Astrocyte (in vitro differentiated cells and primary cell): ENCODE data around the gene WDR13. TPM values are rescaled to one million over a fixed set of nuclear protein-coding genes. Genes with fewer than 3 reads are reported as not detected.

Experiments used
- DNase-seq: peaks from one replicate; pipeline ENCODE4 v3.0.0-alpha.2; 2010; ENCODE audit warnings: low read depth
- FAIRE-seq: peaks from 2 replicates; lab custom pipeline; 2011; peaks lifted over from hg19 to GRCh38; lab: Jason Lieb, UNC
- H2AFZ ChIP-seq: 2 replicates; pipeline ENCODE4 v1.6.0; 2012; ENCODE audit warnings: low read depth, low read length, inconsistent platforms
- H3K27ac ChIP-seq: 2 replicates; pipeline ENCODE4 v1.5.1; 2011; ENCODE audit warnings: low read depth, low read length, inconsistent platforms
- H3K27me3 ChIP-seq: 2 replicates; pipeline ENCODE4 v1.6.0; 2011; ENCODE audit warnings: low read length, inconsistent platforms; ENCODE audit not compliant: insufficient read depth
- H3K36me3 ChIP-seq: 2 replicates; pipeline ENCODE4 v1.5.1; 2011; ENCODE audit warnings: low read length, inconsistent platforms; ENCODE audit not compliant: insufficient read depth
- H3K4me1 ChIP-seq: 2 replicates; pipeline ENCODE4 v1.5.1; 2011; ENCODE audit warnings: low read length, inconsistent platforms; ENCODE audit not compliant: insufficient read depth
- H3K4me2 ChIP-seq: 2 replicates; pipeline ENCODE4 v1.6.0; 2012; ENCODE audit warnings: low read length, inconsistent platforms
- H3K4me3 ChIP-seq: 2 replicates; pipeline ENCODE4 v1.5.1; 2011; ENCODE audit warnings: low read depth, mild to moderate bottlenecking, low read length, inconsistent platforms; ENCODE audit not compliant: insufficient read depth
- H3K79me2 ChIP-seq: 2 replicates; pipeline ENCODE4 v1.6.0; 2012; ENCODE audit warnings: mild to moderate bottlenecking, low read length, inconsistent platforms; ENCODE audit not compliant: insufficient read depth
- H3K9ac ChIP-seq: 2 replicates; pipeline ENCODE4 v1.6.0; 2012; ENCODE audit warnings: mild to moderate bottlenecking, low read length, inconsistent platforms
- H3K9me3 ChIP-seq: 2 replicates; pipeline ENCODE4 v1.5.1; 2012; ENCODE audit warnings: low read depth, mild to moderate bottlenecking, low read length, inconsistent platforms; ENCODE audit not compliant: insufficient read depth
- H4K20me1 ChIP-seq: 2 replicates; pipeline ENCODE4 v1.6.0; 2012; ENCODE audit warnings: low read length, inconsistent platforms; ENCODE audit not compliant: insufficient read depth
- H3K27ac Mint-ChIP-seq: one replicate; pipeline ENCODE4 v1.8.0; 2021; ENCODE audit warnings: mild to moderate bottlenecking, mixed read lengths; ENCODE audit not compliant: unreplicated experiment
- H3K27me3 Mint-ChIP-seq: one replicate; pipeline ENCODE4 v1.8.0; 2021; ENCODE audit warnings: low read depth, mixed read lengths; ENCODE audit not compliant: unreplicated experiment
- H3K36me3 Mint-ChIP-seq: one replicate; pipeline ENCODE4 v1.8.0; 2021; ENCODE audit warnings: low read depth, mixed read lengths; ENCODE audit not compliant: unreplicated experiment
- H3K4me1 Mint-ChIP-seq: one replicate; pipeline ENCODE4 v1.8.0; 2021; ENCODE audit warnings: low read depth, mixed read lengths; ENCODE audit not compliant: unreplicated experiment
- H3K4me3 Mint-ChIP-seq: one replicate; pipeline ENCODE4 v1.8.0; 2021; ENCODE audit warnings: mild to moderate bottlenecking, moderate library complexity, mixed read lengths; ENCODE audit not compliant: unreplicated experiment
- H3K9me3 Mint-ChIP-seq: one replicate; pipeline ENCODE4 v1.8.0; 2021; ENCODE audit warnings: mild to moderate bottlenecking, mixed read lengths; ENCODE audit not compliant: unreplicated experiment
- CTCF ChIP-seq: IDR thresholded peaks from 2 replicates; pipeline ENCODE4 v1.5.1; 2011; ENCODE audit warnings: low read depth, mild to moderate bottlenecking, inconsistent platforms, low read length, moderate library complexity; ENCODE audit not compliant: insufficient read depth
- EZH2 ChIP-seq: IDR thresholded peaks from 2 replicates; pipeline ENCODE4 v1.6.1; 2012; ENCODE audit warnings: mild to moderate bottlenecking, low read length, inconsistent platforms; ENCODE audit not compliant: insufficient read depth
- total RNA-seq: library from RNA; stranded (reverse); gene quantifications from 2 replicates; pipeline ENCODE4 v1.2.1, GENCODE V29; 2021

Gene WDR13
- total RNA-seq, 1 donor from 2014 or later, result 65.4 TPM

DNA sequence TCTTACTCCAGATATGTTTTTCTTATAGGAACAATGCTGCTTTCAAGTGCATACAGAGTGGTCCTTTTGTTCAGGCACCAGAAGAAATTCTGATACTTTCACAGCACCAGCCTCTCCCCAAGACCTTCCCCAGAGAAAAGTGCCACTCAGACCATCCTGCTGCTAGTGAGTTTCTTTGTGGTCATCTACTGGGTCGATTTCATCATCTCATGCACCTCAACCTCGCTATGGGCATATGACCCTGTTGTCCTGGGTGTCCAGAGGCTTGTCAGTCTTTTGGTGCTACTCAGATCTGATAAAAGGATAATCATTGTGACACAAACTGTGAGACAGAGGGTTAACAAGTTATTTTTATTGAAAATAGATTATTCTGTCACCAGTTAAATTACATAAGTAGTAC is 39.5 kb downstream of the WDR13 start:
- Histone ChIP-seq H2AFZ (no peak overlapping the region), H3K4me2 (no peak overlapping the region), H3K79me2 (no peaks in the 10 kb centered on the region), H4K20me1 (no peaks in the 10 kb centered on the region), H3K4me3 (no peak overlapping the region), H3K9ac (no peak overlapping the region), H3K27ac (no peak overlapping the region), H3K36me3 (no peaks in the 10 kb centered on the region), H3K27me3 (no peaks in the 10 kb centered on the region), H3K4me1 (no peaks in the 10 kb centered on the region), H3K9me3 (no peaks in the 10 kb centered on the region)
- no peaks in the 10 kb centered on the region for H3K27me3 Mint-ChIP-seq
- TF ChIP-seq EZH2 (no peak), CTCF (no peak)
- no peaks in the 10 kb centered on the region for H3K4me1 Mint-ChIP-seq
- DNase-seq (no peak), FAIRE-seq (no peak)
- no peak overlapping the region for H3K27ac Mint-ChIP-seq
- no peaks in the 10 kb centered on the region for H3K36me3 Mint-ChIP-seq
- no peak overlapping the region for H3K4me3 Mint-ChIP-seq
- no peaks in the 10 kb centered on the region for H3K9me3 Mint-ChIP-seq

- H3K27ac Mint-ChIP-seq, result no peak overlapping the region
- Histone ChIP-seq H3K4me1 (no peaks in the 10 kb centered on the region), H2AFZ (no peak overlapping the region), H3K79me2 (no peaks in the 10 kb centered on the region), H3K36me3 (no peaks in the 10 kb centered on the region), H4K20me1 (no peaks in the 10 kb centered on the region), H3K27me3 (no peaks in the 10 kb centered on the region), H3K9ac (no peak overlapping the region), H3K4me2 (no peak overlapping the region), H3K4me3 (no peak overlapping the region), H3K9me3 (no peaks in the 10 kb centered on the region), H3K27ac (no peak overlapping the region)
- no peaks in the 10 kb centered on the region for H3K9me3 Mint-ChIP-seq
- no peaks in the 10 kb centered on the region for H3K36me3 Mint-ChIP-seq
- FAIRE-seq, result no peak
- peaks cover 2% of the 10 kb centered on the region for H3K4me1 Mint-ChIP-seq
- DNase-seq, result no peak
- no peaks in the 10 kb centered on the region for H3K27me3 Mint-ChIP-seq
- no peak for TF ChIP-seq CTCF
- no peak for TF ChIP-seq EZH2
- H3K4me3 Mint-ChIP-seq, result no peak overlapping the region
Observed at GRCh38 chrX:48645669-48646068, 48.4 kb downstream of the WDR13 start.

DNA sequence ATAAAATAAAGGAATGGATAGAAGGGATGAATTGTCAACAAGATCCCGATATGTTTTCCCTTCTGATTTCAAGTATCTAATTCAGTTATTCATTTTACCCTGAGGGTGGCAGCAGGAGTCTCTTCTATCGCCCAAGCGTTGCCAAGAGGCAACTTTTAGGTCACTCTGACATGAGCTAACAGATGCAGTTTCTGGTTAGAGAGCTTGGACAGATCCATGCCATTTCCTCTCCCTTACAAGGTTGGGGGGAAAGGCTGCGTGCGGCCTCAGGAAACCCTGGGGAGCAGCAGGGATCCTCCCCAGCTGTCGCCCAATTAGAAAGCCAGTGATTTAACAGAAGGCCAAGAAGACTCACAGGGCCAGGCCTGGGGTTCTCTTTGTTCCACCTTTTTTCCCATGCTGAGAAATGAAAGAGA is 51.1 kb downstream of the WDR13 start:
- DNase-seq (peak; percentile 13), FAIRE-seq (peak; percentile 73)
- Histone ChIP-seq H3K9me3 (no peaks in the 10 kb centered on the region), H3K4me2 (no peak overlapping the region), H3K36me3 (no peaks in the 10 kb centered on the region), H4K20me1 (no peaks in the 10 kb centered on the region), H3K4me1 (no peaks in the 10 kb centered on the region), H3K79me2 (no peaks in the 10 kb centered on the region), H3K27ac (no peak overlapping the region), H3K4me3 (no peak overlapping the region), H2AFZ (no peak overlapping the region), H3K27me3 (no peaks in the 10 kb centered on the region), H3K9ac (no peak overlapping the region)
- H3K4me1 Mint-ChIP-seq, result peaks cover 2% of the 10 kb centered on the region
- H3K9me3 Mint-ChIP-seq, result no peaks in the 10 kb centered on the region
- H3K27me3 Mint-ChIP-seq, result no peaks in the 10 kb centered on the region
- H3K4me3 Mint-ChIP-seq, result no peak overlapping the region
- no peaks in the 10 kb centered on the region for H3K36me3 Mint-ChIP-seq
- no peak overlapping the region for H3K27ac Mint-ChIP-seq
- no peak for TF ChIP-seq EZH2
- peak; percentile 19 for TF ChIP-seq CTCF
